HG03097 (cell line): ENCODE data around the gene HECTD2.

Source experiments
- ATAC-seq: cut with Tn5 transposase; IDR thresholded peaks from one replicate; pipeline ENCODE4 v1.9.1; 2021; ENCODE audit not compliant: unreplicated experiment, low FRiP score

The HECTD2 gene

DNA sequence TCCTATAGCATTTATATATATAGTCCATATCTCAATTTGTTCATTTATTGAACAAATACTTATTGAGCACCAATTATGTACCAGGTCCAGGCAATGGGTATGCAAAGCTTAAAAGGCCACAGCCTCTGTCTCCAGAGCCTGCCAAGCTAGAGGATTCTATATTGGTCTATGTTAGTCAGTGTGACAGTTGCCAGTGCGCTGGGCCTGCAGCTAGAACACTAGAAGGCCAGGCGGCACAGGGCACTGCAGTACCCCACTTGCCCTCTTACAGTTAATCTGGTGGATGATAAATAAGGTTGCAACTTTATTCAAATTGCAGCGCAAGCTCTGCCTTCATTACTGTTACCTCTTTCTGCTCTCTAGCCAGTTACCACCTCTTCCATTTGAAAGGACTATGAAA lies 153.9 kb downstream of the HECTD2 start:
- ATAC-seq: no peak
